Right lobe of liver (tissue), 4 donors: ENCODE results near the gene ALDOB.

Experiments
- POLR2A ChIP-seq: fragments of 450-650 bp; IDR thresholded peaks from one replicate; pipeline ENCODE4 v1.6.1; 2017; ENCODE audit warnings: antibody characterized with exemption, mild to moderate bottlenecking
- TF ChIP-seq, protein P1 (sequence below), 4 donors: fragments of 200-600 bp in 3 of 4; fragments of 450-650 bp in 1 of 4; IDR thresholded peaks; one replicate each; pipeline versions ENCODE4 v1.5.1 to v1.8.0; 2016 to 2022; ENCODE audit warnings: antibody characterized with exemption in 4 of 4, mild to moderate bottlenecking in 2 of 4
- donor health status: DM: no; HTN: no; CAD: no.
- donor health status: DM: no; HTN: no; CAD: no.
- donor health status: DM: no; HTN: yes; CAD: no.

DNA sequence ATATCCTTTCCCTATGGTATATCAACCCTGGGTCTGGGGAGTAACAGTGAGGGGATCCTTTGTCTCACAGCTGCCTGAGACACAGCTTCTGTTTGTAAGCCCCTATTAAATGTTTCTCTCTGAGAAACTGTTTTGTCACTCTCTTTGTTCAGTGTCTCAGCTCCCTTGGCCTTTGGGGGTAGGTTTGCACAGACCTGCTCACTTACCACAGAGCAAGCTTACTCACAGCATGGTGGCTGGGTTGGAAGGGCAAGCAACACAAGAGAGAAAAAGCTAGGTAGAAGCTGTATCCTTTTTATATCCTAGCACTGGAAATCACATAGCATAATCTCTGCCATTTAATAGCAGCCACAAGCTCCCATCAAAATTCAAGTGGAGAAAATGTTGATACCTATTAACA, 55.3 kb downstream of the ALDOB start:
- TF ChIP-seq, protein P1, sequence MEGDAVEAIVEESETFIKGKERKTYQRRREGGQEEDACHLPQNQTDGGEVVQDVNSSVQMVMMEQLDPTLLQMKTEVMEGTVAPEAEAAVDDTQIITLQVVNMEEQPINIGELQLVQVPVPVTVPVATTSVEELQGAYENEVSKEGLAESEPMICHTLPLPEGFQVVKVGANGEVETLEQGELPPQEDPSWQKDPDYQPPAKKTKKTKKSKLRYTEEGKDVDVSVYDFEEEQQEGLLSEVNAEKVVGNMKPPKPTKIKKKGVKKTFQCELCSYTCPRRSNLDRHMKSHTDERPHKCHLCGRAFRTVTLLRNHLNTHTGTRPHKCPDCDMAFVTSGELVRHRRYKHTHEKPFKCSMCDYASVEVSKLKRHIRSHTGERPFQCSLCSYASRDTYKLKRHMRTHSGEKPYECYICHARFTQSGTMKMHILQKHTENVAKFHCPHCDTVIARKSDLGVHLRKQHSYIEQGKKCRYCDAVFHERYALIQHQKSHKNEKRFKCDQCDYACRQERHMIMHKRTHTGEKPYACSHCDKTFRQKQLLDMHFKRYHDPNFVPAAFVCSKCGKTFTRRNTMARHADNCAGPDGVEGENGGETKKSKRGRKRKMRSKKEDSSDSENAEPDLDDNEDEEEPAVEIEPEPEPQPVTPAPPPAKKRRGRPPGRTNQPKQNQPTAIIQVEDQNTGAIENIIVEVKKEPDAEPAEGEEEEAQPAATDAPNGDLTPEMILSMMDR (IDR thresholded peaks at IDR 0.05) = no peak
- no peak for TF ChIP-seq POLR2A
